Measurements from ENCODE around the gene AGPAT3.

The AGPAT3 gene

GRCh38 chr21:43986544-43987451, 121.8 kb downstream of the AGPAT3 start:
- Histone ChIP-seq H3K4me1 (ENCODE audit: control insufficient read depth in 1 of 2, insufficient read depth in 1 of 2, low read depth in 1 of 2, low read length in 1 of 2) (no peaks in the 10 kb centered on the region), H3K36me3 (peaks cover 3% of the 10 kb centered on the region), H3K9me3 (no peaks in the 10 kb centered on the region), H3K4me3 (ENCODE audit: low read depth in 1 of 2, low read length in 1 of 2) (no peak overlapping the region), H3K27ac (no peak overlapping the region), H3K27me3 (peaks cover 34% of the 10 kb centered on the region)
- no peak for TF ChIP-seq CTCF (IDR thresholded peaks at IDR 0.05)

- no peak for TF ChIP-seq CTCF (IDR thresholded peaks at IDR 0.05)
Measured at GRCh38 chr21:43987509-43987908, 122.5 kb downstream of the AGPAT3 start.

GRCh38 chr21:43988016-43988415, 123.0 kb downstream of the AGPAT3 start:
- Histone ChIP-seq H3K27ac (no peak overlapping the region), H3K4me3 (ENCODE audit: low read depth in 1 of 2, low read length in 1 of 2) (no peak overlapping the region), H3K36me3 (no peaks in the 10 kb centered on the region), H3K9me3 (no peaks in the 10 kb centered on the region), H3K27me3 (peaks cover 34% of the 10 kb centered on the region), H3K4me1 (ENCODE audit: control insufficient read depth in 1 of 2, insufficient read depth in 1 of 2, low read depth in 1 of 2, low read length in 1 of 2) (no peaks in the 10 kb centered on the region)
- no peak for TF ChIP-seq CTCF (IDR thresholded peaks at IDR 0.05)

More at GRCh38 chr21:43987509-43987908, 122.5 kb downstream of the AGPAT3 start:
- H3K4me3 ChIP-seq (ENCODE audit: low read depth in 1 of 2, low read length in 1 of 2): no peak overlapping the region
- no peaks in the 10 kb centered on the region for H3K4me1 ChIP-seq (ENCODE audit: control insufficient read depth in 1 of 2, insufficient read depth in 1 of 2, low read depth in 1 of 2, low read length in 1 of 2)
- H3K27me3 ChIP-seq: peaks cover 34% of the 10 kb centered on the region
- H3K9me3 ChIP-seq: no peaks in the 10 kb centered on the region
- no peaks in the 10 kb centered on the region for H3K36me3 ChIP-seq
- H3K27ac ChIP-seq: no peak overlapping the region

GRCh38 chr21:43988506-43989230, 123.6 kb downstream of the AGPAT3 start:
- Histone ChIP-seq H3K27me3 (peaks cover 34% of the 10 kb centered on the region), H3K27ac (no peak overlapping the region), H3K9me3 (no peaks in the 10 kb centered on the region), H3K4me1 (ENCODE audit: control insufficient read depth in 1 of 2, insufficient read depth in 1 of 2, low read depth in 1 of 2, low read length in 1 of 2) (no peaks in the 10 kb centered on the region), H3K36me3 (no peaks in the 10 kb centered on the region), H3K4me3 (ENCODE audit: low read depth in 1 of 2, low read length in 1 of 2) (no peak overlapping the region)
- no peak for TF ChIP-seq CTCF (IDR thresholded peaks at IDR 0.05)

GRCh38 chr21:43989401-43989800, 124.4 kb downstream of the AGPAT3 start:
- no peak for TF ChIP-seq CTCF (IDR thresholded peaks at IDR 0.05)
- Histone ChIP-seq H3K4me1 (ENCODE audit: control insufficient read depth in 1 of 2, insufficient read depth in 1 of 2, low read depth in 1 of 2, low read length in 1 of 2) (no peaks in the 10 kb centered on the region), H3K9me3 (no peaks in the 10 kb centered on the region), H3K27me3 (peaks cover 34% of the 10 kb centered on the region), H3K27ac (no peak overlapping the region), H3K36me3 (no peaks in the 10 kb centered on the region), H3K4me3 (ENCODE audit: low read depth in 1 of 2, low read length in 1 of 2) (no peak overlapping the region)

All from neutrophil (primary cell).